B cell (primary cell): ENCODE results near the gene TRPM1. TPM values are rescaled to one million over a fixed set of nuclear protein-coding genes. Genes with fewer than 3 reads are reported as not detected.
A peak's percentile ranks its signal among the peaks of the same experiment; 100 is the strongest.

Experiments used
- ATAC-seq: fragments of 200-7000 bp; cut with Tn5 transposase; one replicate; pipeline ENCODE4 v1.10.0; 2021; ENCODE audit warnings: low read depth, mild to moderate bottlenecking, moderate number of reproducible peaks, moderate library complexity
- CTCF ChIA-PET: fragments of 350-600 bp; sonication (Branson Sonifier 250); formaldehyde crosslinking; loops from one replicate; lab custom pipeline; 2021; ENCODE audit warnings: antibody characterized with exemption, inconsistent platforms; lab: Charles Lee
- POLR2A ChIA-PET: fragments of 350-600 bp; sonication (Branson Sonifier 250); formaldehyde crosslinking; loops from one replicate; lab custom pipeline; 2021; ENCODE audit warnings: antibody characterized with exemption; lab: Charles Lee
- DNase-seq: peaks from one replicate; pipeline ENCODE4 v3.0.0; 2013
- H2AFZ ChIP-seq: 2 replicates; pipeline ENCODE4 v1.6.1; 2012; ENCODE audit warnings: mild to moderate bottlenecking, low read depth, low read length; ENCODE audit not compliant: insufficient read depth, poor library complexity, severe bottlenecking
- H3K27ac ChIP-seq, 2 donors: 1 replicate in 1 of 2; 2 replicates in 1 of 2; pipeline ENCODE4 v1.5.1; 2012 to 2013; ENCODE audit warnings: low read length in 2 of 2, mild to moderate bottlenecking in 2 of 2, moderate library complexity in 1 of 2
- H3K27me3 ChIP-seq, 4 experiments: fragments of 200-600 bp in 1 of 4; sonication (generic) in 1 of 4; replicated peaks in 1 of 4; 1 replicate in 2 of 4; 2 replicates in 2 of 4; pipeline versions ENCODE4 v1.6.1 to v1.7.0; 2013 to 2016; ENCODE audit warnings: low read length in 3 of 4, mild to moderate bottlenecking in 2 of 4, mixed read lengths in 1 of 4, moderate library complexity in 1 of 4; ENCODE audit not compliant: insufficient read depth in 4 of 4, control insufficient read depth in 3 of 4; ENCODE audit errors: control extremely low read depth in 1 of 4
- H3K36me3 ChIP-seq, 2 experiments: replicated peaks in 1 of 2; 1 replicate in 1 of 2; 2 replicates in 1 of 2; pipeline versions ENCODE4 v1.6.1 to v1.7.1; 2013; ENCODE audit warnings: low read length in 1 of 2; ENCODE audit not compliant: insufficient read depth in 2 of 2, control insufficient read depth in 1 of 2; ENCODE audit errors: control extremely low read depth in 1 of 2, extremely low read depth in 1 of 2
- H3K4me1 ChIP-seq, 2 donors: fragments of 200-600 bp in 1 of 2; sonication (generic) in 1 of 2; 1 replicate in 1 of 2; 2 replicates in 1 of 2; pipeline versions ENCODE4 v1.5.1 to v1.6.1; 2013 to 2017; ENCODE audit warnings: low read length in 2 of 2; ENCODE audit not compliant: control insufficient read depth in 2 of 2, insufficient read depth in 2 of 2
- H3K4me2 ChIP-seq: replicated peaks from 2 replicates; pipeline ENCODE3; 2012; ENCODE audit warnings: mild to moderate bottlenecking, low read depth, low read length; ENCODE audit not compliant: poor library complexity, severe bottlenecking
- H3K4me3 ChIP-seq, 5 experiments: fragments of 200-600 bp in 1 of 5; sonication (generic) in 1 of 5; 1 replicate in 3 of 5; 2 replicates in 2 of 5; pipeline versions ENCODE4 v1.5.1 to v1.7.0; 2011 to 2016; ENCODE audit warnings: low read length in 4 of 5, mild to moderate bottlenecking in 4 of 5, low read depth in 2 of 5, control low read depth in 1 of 5, moderate library complexity in 1 of 5; ENCODE audit not compliant: insufficient read depth in 1 of 5; ENCODE audit errors: control extremely low read depth in 1 of 5, extremely low read depth in 1 of 5
- H3K79me2 ChIP-seq: fragments of 200-600 bp; sonication (generic); one replicate; pipeline ENCODE4 v1.6.0; 2016; ENCODE audit warnings: low read length; ENCODE audit not compliant: control insufficient read depth, insufficient read depth
- H3K9ac ChIP-seq: fragments of 200-600 bp; sonication (generic); 2 replicates; pipeline ENCODE4 v1.6.1; 2017; ENCODE audit warnings: mild to moderate bottlenecking, low read length, moderate library complexity
- H3K9me3 ChIP-seq, 3 donors: one replicate each; pipeline versions ENCODE4 v1.6.1 to v1.7.1; 2013; ENCODE audit warnings: low read length in 2 of 3; ENCODE audit not compliant: control insufficient read depth in 2 of 3, insufficient read depth in 1 of 3; ENCODE audit errors: control extremely low read depth in 1 of 3
- H4K20me1 ChIP-seq: 2 replicates; pipeline ENCODE4 v1.6.0; 2012; ENCODE audit warnings: mild to moderate bottlenecking, low read length; ENCODE audit not compliant: insufficient read depth, control insufficient read depth, poor library complexity, severe bottlenecking
- H3K27ac Mint-ChIP-seq: one replicate; pipeline ENCODE4 v1.8.0; 2021; ENCODE audit warnings: mixed read lengths
- H3K27me3 Mint-ChIP-seq: one replicate; pipeline ENCODE4 v1.8.0; 2021; ENCODE audit warnings: mixed read lengths
- H3K4me1 Mint-ChIP-seq: one replicate; pipeline ENCODE4 v1.8.0; 2021; ENCODE audit warnings: mixed read lengths
- H3K4me3 Mint-ChIP-seq: one replicate; pipeline ENCODE4 v1.8.0; 2021; ENCODE audit warnings: mixed read lengths
- H3K9me3 Mint-ChIP-seq: one replicate; pipeline ENCODE4 v1.8.0; 2022; ENCODE audit warnings: mixed read lengths; ENCODE audit not compliant: insufficient read depth
- CTCF ChIP-seq: fragments of 200-600 bp; IDR thresholded peaks from one replicate; pipeline ENCODE4 v1.8.0; 2022; ENCODE audit warnings: antibody characterized with exemption, mild to moderate bottlenecking
- EZH2 ChIP-seq: IDR thresholded peaks from 2 replicates; pipeline ENCODE4 v1.6.1; 2012; ENCODE audit warnings: borderline replicate concordance, low read depth, mild to moderate bottlenecking, moderate library complexity, low read length; ENCODE audit not compliant: insufficient read depth, poor library complexity, severe bottlenecking
- WGBS: methylation state at CpG from one replicate; pipeline ENCODE4 v1.1.5; 2013; ENCODE audit warnings: missing lambda C conversion rate; ENCODE audit not compliant: insufficient coverage; 5-methylcytosine and 5-hydroxymethylcytosine counted together
- intact Hi-C: fragments of 100-400 bp; cut with micrococcal nuclease; formaldehyde crosslinking; loops from one replicate; pipeline ENCODE4 v1.10.0; 2022
- polyA plus RNA-seq: library from polyadenylated mRNA; depleted of rRNA; stranded (reverse); fragments of >200 nt; gene quantifications from 2 replicates; pipeline ENCODE4 v1.2.3, GENCODE V29; 2012
- total RNA-seq, 2 donors: library from RNA; stranded (reverse); fragments of 120-200 nt in 1 of 2; gene quantifications; 1 replicate in 1 of 2; 2 replicates in 1 of 2; pipeline versions ENCODE4 v1.2.3 to v1.2.4, GENCODE V29; 2013 to 2022

Gene TRPM1
- total and polyA plus RNA-seq, 2 donors (not counting 1 experiment from before 2014, with no cell fraction given) = 0.07 TPM; not detected in 1

DNA sequence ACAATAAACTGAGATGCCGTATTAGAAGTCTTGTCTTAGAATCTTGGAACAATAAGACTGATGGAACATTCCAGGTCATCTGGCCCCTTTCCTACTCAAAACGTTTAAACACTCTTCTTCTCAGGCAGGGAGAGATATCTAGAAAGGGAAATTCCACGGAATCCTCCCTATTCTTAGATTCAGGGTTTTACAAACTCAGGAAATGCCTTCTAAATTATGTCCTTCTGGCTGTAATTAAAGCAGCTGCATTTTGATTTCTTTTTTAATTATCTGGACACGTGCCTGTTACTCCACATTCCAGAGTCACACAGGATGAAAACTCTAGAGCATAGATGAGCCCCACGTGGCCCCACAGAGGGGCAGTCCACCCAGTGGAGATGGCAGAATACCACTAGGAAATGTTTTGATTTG, 68.6 kb downstream of the TRPM1 start:
- H3K4me1 Mint-ChIP-seq = peaks cover 40% of the 10 kb centered on the region
- H4K20me1 ChIP-seq = no peaks in the 10 kb centered on the region
- H3K9me3 Mint-ChIP-seq = no peaks in the 10 kb centered on the region
- no peak overlapping the region for H3K4me3 ChIP-seq
- no peaks in the 10 kb centered on the region for H3K79me2 ChIP-seq
- H2AFZ ChIP-seq = no peak overlapping the region
- DNase-seq (no peak), ATAC-seq (no peak)
- intact Hi-C loops = loop anchor here (5.0 kb wide), 1 partner anchor 41 kb away; the partner anchor contains the start of gene MTMR10
- no peak overlapping the region for H3K27ac ChIP-seq
- peaks cover 21% of the 10 kb centered on the region in 2 donors for H3K4me1 ChIP-seq
- no peaks in the 10 kb centered on the region for H3K27me3 Mint-ChIP-seq
- no peak overlapping the region for H3K9ac ChIP-seq
- H3K36me3 ChIP-seq = no peaks in the 10 kb centered on the region
- H3K9me3 ChIP-seq = no peaks in the 10 kb centered on the region
- 40% methylated on average over 1 of the region's 5 CpGs for WGBS
- CTCF ChIA-PET = no interaction called here
- no peak overlapping the region for H3K27ac Mint-ChIP-seq
- POLR2A ChIA-PET = no interaction called here
- no peak overlapping the region for H3K4me3 Mint-ChIP-seq
- H3K27me3 ChIP-seq = no peaks in the 10 kb centered on the region
- no peak overlapping the region for H3K4me2 ChIP-seq
- TF ChIP-seq EZH2 = no peak

- ATAC-seq (peak; percentile 45), DNase-seq (no peak)
- Histone ChIP-seq H3K79me2 (no peaks in the 10 kb centered on the region), H3K27ac (no peak overlapping the region), H3K36me3 (no peaks in the 10 kb centered on the region), H4K20me1 (no peaks in the 10 kb centered on the region), H3K4me2 (peak overlapping the region; percentile 2), H3K27me3 (no peaks in the 10 kb centered on the region), H3K4me1 (peaks cover 21% of the 10 kb centered on the region in 2 donors), H3K9ac (no peak overlapping the region), H3K4me3 (no peak overlapping the region), H3K9me3 (no peaks in the 10 kb centered on the region), H2AFZ (peak overlapping the region; percentile 23)
- ChIA-PET POLR2A (no interaction called here), CTCF (interaction anchor here (0.7 kb wide), 1 partner anchor 16 kb away, joined by 3 read pairs; no protein-coding TSS in a partner anchor)
- Mint-ChIP-seq H3K4me3 (no peak overlapping the region), H3K27me3 (no peaks in the 10 kb centered on the region), H3K4me1 (peaks cover 45% of the 10 kb centered on the region), H3K27ac (no peak overlapping the region), H3K9me3 (no peaks in the 10 kb centered on the region)
- intact Hi-C loops = loop anchor here (5.0 kb wide), 1 partner anchor 39 kb away; the partner anchor contains the start of gene MTMR10
- no CpG with 5 or more reads among the region's 3 CpGs for WGBS
- no peak for TF ChIP-seq CTCF
- TF ChIP-seq EZH2 = no peak
These were observed 70.0 kb downstream of the TRPM1 start for GRCh38 chr15:31031471-31032067.
